Endothelial cell of umbilical vein (primary cell): ENCODE data around the gene TSPAN5. TPM values are rescaled to one million over a fixed set of nuclear protein-coding genes. Genes with fewer than 3 reads are reported as not detected.

Experiments
- BruUV-seq: library from RNA; stranded (reverse); fragments of 400-500 nt; replicated peaks from 2 replicates; lab custom pipeline; 2021; lab: Mats Ljungman, UMichigan
- CTCF ChIA-PET: fragments of 300-600, 350-600 bp; sonication (Branson Sonifier 250); formaldehyde crosslinking; loops from one replicate; lab custom pipeline; 2021; ENCODE audit warnings: antibody characterized with exemption, inconsistent platforms; lab: Charles Lee
- POLR2A ChIA-PET: fragments of 300-600, 350-600 bp; sonication (Branson Sonifier 250); formaldehyde crosslinking; loops from one replicate; lab custom pipeline; 2021; ENCODE audit warnings: antibody characterized with exemption, inconsistent platforms; lab: Charles Lee
- DNase-seq: peaks from one replicate; pipeline ENCODE4 v3.0.0-alpha.2; 2011; ENCODE audit warnings: low read depth, low spot score
- FAIRE-seq: peaks from 2 replicates; lab custom pipeline; 2011; peaks lifted over from hg19 to GRCh38; lab: Jason Lieb, UNC
- H2AFZ ChIP-seq: 2 replicates; pipeline ENCODE4 v1.6.0; 2012; ENCODE audit warnings: low read depth, low read length, control low read depth, inconsistent platforms
- H3K27ac ChIP-seq: 2 replicates; pipeline ENCODE4 v1.5.1; 2011; ENCODE audit warnings: low read depth, mild to moderate bottlenecking, control low read depth, low read length, moderate library complexity; ENCODE audit not compliant: insufficient read depth
- H3K27me3 ChIP-seq, 2 experiments: 2 replicates each; pipeline versions ENCODE4 v1.6.0 to v1.6.1; 2011; ENCODE audit warnings: low read length in 2 of 2, mixed read lengths in 1 of 2; ENCODE audit not compliant: control insufficient read depth in 2 of 2, insufficient read depth in 2 of 2
- H3K36me3 ChIP-seq, 2 experiments: 2 replicates in 1 of 2; 3 replicates in 1 of 2; pipeline ENCODE4 v1.5.1; 2011; ENCODE audit warnings: low read length in 2 of 2, mild to moderate bottlenecking in 1 of 2, moderate library complexity in 1 of 2; ENCODE audit not compliant: control insufficient read depth in 2 of 2, insufficient read depth in 2 of 2; ENCODE audit errors: extremely low read depth in 1 of 2
- H3K4me1 ChIP-seq: 3 replicates; pipeline ENCODE4 v1.5.1; 2011; ENCODE audit warnings: mild to moderate bottlenecking, low read length; ENCODE audit not compliant: control insufficient read depth, insufficient read depth; ENCODE audit errors: extremely low read depth
- H3K4me2 ChIP-seq: 2 replicates; pipeline ENCODE4 v1.6.1; 2011; ENCODE audit warnings: low read length, control low read depth, mixed read lengths; ENCODE audit not compliant: insufficient read depth
- H3K4me3 ChIP-seq, 3 experiments: fragments of 200-600 bp in 1 of 3; sonication (generic), shearing (Covaris generic) in 1 of 3; replicated peaks in 1 of 3; 2 replicates each; pipeline ENCODE4 v1.5.1; 2011 to 2016; ENCODE audit warnings: control low read depth in 3 of 3, low read length in 3 of 3, mild to moderate bottlenecking in 2 of 3, inconsistent platforms in 1 of 3, low read depth in 1 of 3, moderate library complexity in 1 of 3; ENCODE audit not compliant: insufficient read depth in 1 of 3
- H3K79me2 ChIP-seq: 2 replicates; pipeline ENCODE4 v1.6.0; 2012; ENCODE audit warnings: low read length, inconsistent platforms; ENCODE audit not compliant: control insufficient read depth, insufficient read depth
- H3K9ac ChIP-seq: replicated peaks from 2 replicates; pipeline ENCODE3; 2011; ENCODE audit warnings: low read length, control low read depth; ENCODE audit not compliant: insufficient read depth; ENCODE audit errors: extremely low read depth
- H3K9me1 ChIP-seq: replicated peaks from 3 replicates; pipeline ENCODE4 v1.6.0; 2011; ENCODE audit warnings: mild to moderate bottlenecking, low read length; ENCODE audit not compliant: control insufficient read depth, insufficient read depth; ENCODE audit errors: extremely low read depth
- H3K9me3 ChIP-seq: replicated peaks from 2 replicates; pipeline ENCODE4 v1.5.1; 2012; ENCODE audit warnings: low read length, inconsistent platforms; ENCODE audit not compliant: control insufficient read depth, insufficient read depth
- H4K20me1 ChIP-seq: replicated peaks from 2 replicates; pipeline ENCODE3; 2011; ENCODE audit warnings: mild to moderate bottlenecking, low read length; ENCODE audit not compliant: control insufficient read depth, insufficient read depth; ENCODE audit errors: extremely low read depth
- EZH2 ChIP-seq: IDR thresholded peaks from 2 replicates; pipeline ENCODE4 v1.6.1; 2012; ENCODE audit warnings: borderline replicate concordance, low read depth, mild to moderate bottlenecking, moderate library complexity, low read length, inconsistent platforms; ENCODE audit not compliant: severe bottlenecking
- FOS ChIP-seq: IDR thresholded peaks from 2 replicates; pipeline ENCODE4 v1.6.1; 2011; ENCODE audit warnings: mild to moderate bottlenecking, low read length, moderate library complexity, borderline replicate concordance; ENCODE audit not compliant: insufficient read depth
- GATA2 ChIP-seq: IDR thresholded peaks from 2 replicates; pipeline ENCODE4 v1.7.0; 2011; ENCODE audit warnings: low read depth, mild to moderate bottlenecking, moderate library complexity, mixed read lengths, low read length; ENCODE audit not compliant: insufficient read length, insufficient read depth
- JUN ChIP-seq: IDR thresholded peaks from 2 replicates; pipeline ENCODE4 v1.6.1; 2011; ENCODE audit warnings: borderline replicate concordance, low read depth; ENCODE audit not compliant: insufficient read length, insufficient read depth
- MYC ChIP-seq: IDR thresholded peaks from one replicate; pipeline ENCODE4 v1.6.1; 2011; ENCODE audit warnings: mild to moderate bottlenecking, low read depth, low read length
- POLR2A ChIP-seq: IDR thresholded peaks from 2 replicates; pipeline ENCODE4 v1.6.1; 2012; ENCODE audit warnings: low read depth, mild to moderate bottlenecking, control low read depth, low read length
- POLR2AphosphoS5 ChIP-seq: IDR thresholded peaks from 2 replicates; pipeline ENCODE4 v1.6.1; 2012; ENCODE audit warnings: low read depth, mild to moderate bottlenecking, control low read depth, low read length, moderate library complexity; ENCODE audit not compliant: insufficient read depth
- dilution Hi-C: fragments of 300-500 bp; cut with MboI; formaldehyde crosslinking; loops from one replicate; pipeline ENCODE4 v1.15.0; 2019; ENCODE audit warnings: low sequenced_read_pairs; ENCODE audit not compliant: extremely low pct_ligation_motif_present
- intact Hi-C: fragments of 100-400 bp; cut with micrococcal nuclease; formaldehyde crosslinking; loops from one replicate; pipeline ENCODE4 v1.10.0; 2022
- polyA plus RNA-seq, 4 experiments: library from polyadenylated mRNA; depleted of rRNA in 3 of 4; stranded (reverse) in 3 of 4; unstranded in 1 of 4; fragments of >200 nt; gene quantifications; 2 replicates each; pipeline versions ENCODE4 v1.2.1 to v1.2.3, GENCODE V29; 2011 to 2012; ENCODE audit warnings: missing spikeins in 1 of 4
- total RNA-seq: library from RNA; stranded (reverse); gene quantifications from 2 replicates; pipeline ENCODE4 v1.2.3, GENCODE V29; 2021
- TF ChIP-seq, protein P1 (sequence below): IDR thresholded peaks from 2 replicates; pipeline ENCODE4 v1.6.1; 2011; ENCODE audit not compliant: insufficient read depth, insufficient read length
- TF ChIP-seq, protein P2 (sequence below), 2 donors: IDR thresholded peaks; 1 replicate in 1 of 2; 2 replicates in 1 of 2; pipeline ENCODE4 v1.5.1; 2011; ENCODE audit warnings: low read length in 2 of 2, mild to moderate bottlenecking in 2 of 2, moderate library complexity in 2 of 2, control low read depth in 1 of 2, inconsistent platforms in 1 of 2, low read depth in 1 of 2; ENCODE audit not compliant: insufficient read depth in 1 of 2; ENCODE audit errors: extremely low read depth in 1 of 2

Gene TSPAN5
- total and polyA plus RNA-seq, 2 donors (not counting 3 experiments of a cell fraction or from before 2014, with no cell fraction given) = 45.1 to 50.2 TPM

GRCh38 chr4:98624144-98624543 is 34.3 kb downstream of the TSPAN5 start:
- Histone ChIP-seq H3K9ac (no peak overlapping the region), H2AFZ (no peak overlapping the region), H3K9me1 (no peaks in the 10 kb centered on the region), H3K27me3 (no peaks in the 10 kb centered on the region), H3K4me2 (no peak overlapping the region), H3K36me3 (peaks cover 0 to 3% of the 10 kb centered on the region in 2 experiments), H3K79me2 (peaks cover 79% of the 10 kb centered on the region), H3K9me3 (no peaks in the 10 kb centered on the region), H3K4me3 (no peak overlapping the region), H3K27ac (no peak overlapping the region), H3K4me1 (peaks cover 45% of the 10 kb centered on the region), H4K20me1 (no peaks in the 10 kb centered on the region)
- no peak for FAIRE-seq
- TF ChIP-seq, protein P1, sequence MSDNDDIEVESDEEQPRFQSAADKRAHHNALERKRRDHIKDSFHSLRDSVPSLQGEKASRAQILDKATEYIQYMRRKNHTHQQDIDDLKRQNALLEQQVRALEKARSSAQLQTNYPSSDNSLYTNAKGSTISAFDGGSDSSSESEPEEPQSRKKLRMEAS = no peak
- TF ChIP-seq POLR2AphosphoS5 = no peak
- TF ChIP-seq FOS = no peak
- BruUV-seq = no TSS peak
- POLR2A ChIA-PET = no interaction called here
- CTCF ChIA-PET = interaction anchor here (1.6 to 2.3 kb wide), 2 partner anchors 18 to 156 kb away, joined by 3 to 6 read pairs; no protein-coding TSS in a partner anchor
- DNase-seq = no peak
- dilution Hi-C loops = no loop called here
- intact Hi-C loops = loop anchor here (10.0 kb wide), 1 partner anchor 781 kb away; no protein-coding TSS in a partner anchor

GRCh38 chr4:98623126-98623802 is 35.1 kb downstream of the TSPAN5 start:
- dilution Hi-C loops = no loop called here
- peaks cover 0 to 3% of the 10 kb centered on the region in 2 experiments for H3K36me3 ChIP-seq
- H3K27me3 ChIP-seq = no peaks in the 10 kb centered on the region
- peaks cover 76% of the 10 kb centered on the region for H3K79me2 ChIP-seq
- TF ChIP-seq, protein P1 = no peak
- TF ChIP-seq POLR2AphosphoS5 = no peak
- no peak for TF ChIP-seq FOS
- no peak for TF ChIP-seq EZH2
- TF ChIP-seq GATA2 = no peak
- TF ChIP-seq MYC = no peak
- TF ChIP-seq JUN = no peak
- TF ChIP-seq POLR2A = no peak
- TF ChIP-seq, protein P2, sequence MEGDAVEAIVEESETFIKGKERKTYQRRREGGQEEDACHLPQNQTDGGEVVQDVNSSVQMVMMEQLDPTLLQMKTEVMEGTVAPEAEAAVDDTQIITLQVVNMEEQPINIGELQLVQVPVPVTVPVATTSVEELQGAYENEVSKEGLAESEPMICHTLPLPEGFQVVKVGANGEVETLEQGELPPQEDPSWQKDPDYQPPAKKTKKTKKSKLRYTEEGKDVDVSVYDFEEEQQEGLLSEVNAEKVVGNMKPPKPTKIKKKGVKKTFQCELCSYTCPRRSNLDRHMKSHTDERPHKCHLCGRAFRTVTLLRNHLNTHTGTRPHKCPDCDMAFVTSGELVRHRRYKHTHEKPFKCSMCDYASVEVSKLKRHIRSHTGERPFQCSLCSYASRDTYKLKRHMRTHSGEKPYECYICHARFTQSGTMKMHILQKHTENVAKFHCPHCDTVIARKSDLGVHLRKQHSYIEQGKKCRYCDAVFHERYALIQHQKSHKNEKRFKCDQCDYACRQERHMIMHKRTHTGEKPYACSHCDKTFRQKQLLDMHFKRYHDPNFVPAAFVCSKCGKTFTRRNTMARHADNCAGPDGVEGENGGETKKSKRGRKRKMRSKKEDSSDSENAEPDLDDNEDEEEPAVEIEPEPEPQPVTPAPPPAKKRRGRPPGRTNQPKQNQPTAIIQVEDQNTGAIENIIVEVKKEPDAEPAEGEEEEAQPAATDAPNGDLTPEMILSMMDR (IDR thresholded peaks at IDR 0.05; ENCODE audit: extremely low read depth in 1 of 2, insufficient read depth in 1 of 2, low read depth in 1 of 2, low read length in 2 of 2) = no peak
- CTCF ChIA-PET = interaction anchor here (0.6 to 2.3 kb wide), 4 partner anchors 17 to 293 kb away, joined by 3 to 6 read pairs (median 3); partner anchors contain the start of gene TSPAN5
- no peaks in the 10 kb centered on the region for H4K20me1 ChIP-seq
- no TSS peak for BruUV-seq
- H3K4me3 ChIP-seq = no peak overlapping the region
- no peak overlapping the region for H3K27ac ChIP-seq
- DNase-seq (no peak), FAIRE-seq (no peak)
- H3K4me2 ChIP-seq = no peak overlapping the region
- intact Hi-C loops = loop anchor here (10.0 kb wide), 1 partner anchor 782 kb away; no protein-coding TSS in a partner anchor
- H3K9me3 ChIP-seq = no peaks in the 10 kb centered on the region
- no peak overlapping the region for H3K9ac ChIP-seq
- no peak overlapping the region for H2AFZ ChIP-seq
- POLR2A ChIA-PET = no interaction called here
- no peaks in the 10 kb centered on the region for H3K9me1 ChIP-seq
- H3K4me1 ChIP-seq = peaks cover 41% of the 10 kb centered on the region
